Retinal pigment epithelial cell (primary cell): Measurements from ENCODE around the gene MTARC1.

Source experiments
- DNase-seq: peaks from one replicate; pipeline ENCODE4 v3.0.0-alpha.2; 2010; ENCODE audit warnings: low read depth
- H3K4me3 ChIP-seq: 2 replicates; pipeline ENCODE4 v1.5.1; 2011; ENCODE audit warnings: mild to moderate bottlenecking, low read length, control low read depth, moderate library complexity
- TF ChIP-seq, protein P1 (sequence below): conservative IDR thresholded peaks from 2 replicates; pipeline ENCODE4 v1.5.1; 2011; ENCODE audit warnings: low read depth, low read length, control low read depth, inconsistent platforms

Gene MTARC1

DNA sequence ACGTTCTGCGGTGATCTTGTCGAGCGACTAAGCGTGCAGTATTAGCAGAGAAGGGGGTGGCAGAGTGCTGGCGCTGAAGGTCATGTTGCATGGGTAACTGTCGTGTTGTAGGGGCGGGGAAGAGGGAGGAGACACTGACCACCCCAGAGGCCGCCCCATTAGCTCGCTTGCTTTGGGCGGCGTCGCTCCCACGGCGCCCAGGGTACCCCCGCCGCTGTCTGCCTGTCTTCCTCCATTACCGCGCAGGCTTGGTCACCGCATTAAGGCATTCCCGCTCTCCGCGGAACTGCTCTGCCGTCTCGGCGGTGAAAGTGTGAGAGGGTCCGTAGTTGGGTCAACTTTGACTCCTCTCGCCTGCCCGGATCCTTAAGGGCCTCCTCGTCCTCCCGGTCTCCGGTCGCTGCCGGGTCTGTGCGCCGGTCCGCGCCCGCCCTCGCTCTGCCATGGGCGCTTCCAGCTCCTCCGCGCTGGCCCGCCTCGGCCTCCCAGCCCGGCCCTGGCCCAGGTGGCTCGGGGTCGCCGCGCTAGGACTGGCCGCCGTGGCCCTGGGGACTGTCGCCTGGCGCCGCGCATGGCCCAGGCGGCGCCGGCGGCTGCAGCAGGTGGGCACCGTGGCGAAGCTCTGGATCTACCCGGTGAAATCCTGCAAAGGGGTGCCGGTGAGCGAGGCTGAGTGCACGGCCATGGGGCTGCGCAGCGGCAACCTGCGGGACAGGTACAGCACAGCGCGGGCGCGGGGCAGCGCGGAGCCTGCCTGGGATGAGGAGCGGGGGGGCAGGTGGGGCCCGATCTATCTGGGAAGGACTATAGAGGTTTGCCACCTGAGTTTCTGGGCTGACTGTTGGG lies 38.4 kb upstream of the MTARC1 start, which contains the start of gene MTARC2:
Gene MTARC2 (plus strand): TSS at position 234 of the 846 bp plus-strand sequence. CDS start 210 bp downstream, at position 444.
- TF ChIP-seq, protein P1, sequence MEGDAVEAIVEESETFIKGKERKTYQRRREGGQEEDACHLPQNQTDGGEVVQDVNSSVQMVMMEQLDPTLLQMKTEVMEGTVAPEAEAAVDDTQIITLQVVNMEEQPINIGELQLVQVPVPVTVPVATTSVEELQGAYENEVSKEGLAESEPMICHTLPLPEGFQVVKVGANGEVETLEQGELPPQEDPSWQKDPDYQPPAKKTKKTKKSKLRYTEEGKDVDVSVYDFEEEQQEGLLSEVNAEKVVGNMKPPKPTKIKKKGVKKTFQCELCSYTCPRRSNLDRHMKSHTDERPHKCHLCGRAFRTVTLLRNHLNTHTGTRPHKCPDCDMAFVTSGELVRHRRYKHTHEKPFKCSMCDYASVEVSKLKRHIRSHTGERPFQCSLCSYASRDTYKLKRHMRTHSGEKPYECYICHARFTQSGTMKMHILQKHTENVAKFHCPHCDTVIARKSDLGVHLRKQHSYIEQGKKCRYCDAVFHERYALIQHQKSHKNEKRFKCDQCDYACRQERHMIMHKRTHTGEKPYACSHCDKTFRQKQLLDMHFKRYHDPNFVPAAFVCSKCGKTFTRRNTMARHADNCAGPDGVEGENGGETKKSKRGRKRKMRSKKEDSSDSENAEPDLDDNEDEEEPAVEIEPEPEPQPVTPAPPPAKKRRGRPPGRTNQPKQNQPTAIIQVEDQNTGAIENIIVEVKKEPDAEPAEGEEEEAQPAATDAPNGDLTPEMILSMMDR: no peak
- no peak for DNase-seq
- H3K4me3 ChIP-seq: peak within 1 kb of the TSS; percentile 79

DNA sequence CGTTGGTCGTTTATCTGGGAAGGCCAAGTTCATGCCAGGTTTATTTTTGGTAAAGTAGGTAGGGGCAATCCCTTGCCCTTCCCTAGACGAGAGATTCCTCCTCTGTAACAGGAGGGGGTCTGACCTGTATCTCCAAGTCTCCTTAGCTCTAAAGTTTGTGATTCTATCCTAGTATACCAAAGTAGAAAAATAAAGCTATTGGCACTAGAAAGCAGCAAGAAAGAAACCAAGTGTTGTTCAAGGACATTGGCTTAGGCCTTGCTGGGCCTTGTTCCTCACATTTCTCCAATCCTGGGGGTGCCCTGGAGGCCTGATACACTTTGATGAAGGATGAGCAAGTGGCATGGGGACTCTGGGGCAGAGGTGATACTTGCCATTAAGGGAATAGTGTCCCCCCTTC lies 37.8 kb upstream of the MTARC1 start:
- no peak for DNase-seq
- TF ChIP-seq, protein P1: no peak
- peak overlapping the region; percentile 79 for H3K4me3 ChIP-seq

- no peak overlapping the region for H3K4me3 ChIP-seq
- DNase-seq: no peak
- TF ChIP-seq, protein P1: no peak
Measured at GRCh38 chr1:220750131-220750515, 36.6 kb upstream of the MTARC1 start.

GRCh38 chr1:220751111-220751510 lies 35.6 kb upstream of the MTARC1 start:
- no peak overlapping the region for H3K4me3 ChIP-seq
- TF ChIP-seq, protein P1: no peak
- no peak for DNase-seq

DNA sequence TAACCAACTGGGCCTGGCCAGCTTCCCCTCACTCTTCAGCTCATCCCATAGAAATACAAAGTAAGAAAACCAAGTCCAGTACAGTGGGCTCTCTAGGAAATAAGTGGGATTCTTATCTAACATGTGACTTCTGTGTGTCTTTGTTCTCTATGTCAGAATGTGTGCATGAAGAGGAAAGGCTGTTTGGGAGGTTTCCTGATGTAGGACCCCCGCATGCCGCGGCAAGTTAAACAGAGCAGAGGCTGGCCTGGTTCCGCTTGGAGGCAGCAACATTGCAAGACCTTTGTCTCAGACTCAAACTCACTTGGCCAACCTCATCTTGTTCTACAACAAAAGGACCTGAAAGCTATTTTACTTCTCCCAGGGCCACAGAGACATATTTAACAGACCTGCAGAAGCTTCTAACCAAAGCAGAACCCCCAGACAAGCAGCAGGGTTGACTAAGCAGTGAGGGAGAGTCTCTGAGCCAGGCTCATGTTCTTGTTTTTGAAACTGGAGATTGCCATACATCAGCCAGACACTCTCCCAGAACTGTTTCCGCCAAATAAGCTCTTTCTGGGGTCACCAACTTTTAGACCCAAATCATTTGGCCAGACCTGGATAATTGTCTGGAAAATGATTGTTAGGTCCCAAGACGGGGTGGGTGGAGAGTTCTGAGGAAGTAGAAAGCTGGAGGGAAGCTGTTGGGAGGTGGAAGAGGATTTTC lies 32.3 kb upstream of the MTARC1 start:
- no peak overlapping the region for H3K4me3 ChIP-seq
- DNase-seq: no peak
- TF ChIP-seq, protein P1: no peak

GRCh38 chr1:220754918-220755295 lies 31.8 kb upstream of the MTARC1 start:
- no peak overlapping the region for H3K4me3 ChIP-seq
- no peak for DNase-seq
- TF ChIP-seq, protein P1: no peak
